ENCODE data around the gene PLAU. TPM values are rescaled to one million over a fixed set of nuclear protein-coding genes. Genes with fewer than 3 reads are reported as not detected.

Gene PLAU
- total and polyA plus RNA-seq, 2 of the 13 experiments (the other 11 are each of a cell fraction or from before 2014, with no cell fraction given), result 0.45 to 11.2 TPM

DNA sequence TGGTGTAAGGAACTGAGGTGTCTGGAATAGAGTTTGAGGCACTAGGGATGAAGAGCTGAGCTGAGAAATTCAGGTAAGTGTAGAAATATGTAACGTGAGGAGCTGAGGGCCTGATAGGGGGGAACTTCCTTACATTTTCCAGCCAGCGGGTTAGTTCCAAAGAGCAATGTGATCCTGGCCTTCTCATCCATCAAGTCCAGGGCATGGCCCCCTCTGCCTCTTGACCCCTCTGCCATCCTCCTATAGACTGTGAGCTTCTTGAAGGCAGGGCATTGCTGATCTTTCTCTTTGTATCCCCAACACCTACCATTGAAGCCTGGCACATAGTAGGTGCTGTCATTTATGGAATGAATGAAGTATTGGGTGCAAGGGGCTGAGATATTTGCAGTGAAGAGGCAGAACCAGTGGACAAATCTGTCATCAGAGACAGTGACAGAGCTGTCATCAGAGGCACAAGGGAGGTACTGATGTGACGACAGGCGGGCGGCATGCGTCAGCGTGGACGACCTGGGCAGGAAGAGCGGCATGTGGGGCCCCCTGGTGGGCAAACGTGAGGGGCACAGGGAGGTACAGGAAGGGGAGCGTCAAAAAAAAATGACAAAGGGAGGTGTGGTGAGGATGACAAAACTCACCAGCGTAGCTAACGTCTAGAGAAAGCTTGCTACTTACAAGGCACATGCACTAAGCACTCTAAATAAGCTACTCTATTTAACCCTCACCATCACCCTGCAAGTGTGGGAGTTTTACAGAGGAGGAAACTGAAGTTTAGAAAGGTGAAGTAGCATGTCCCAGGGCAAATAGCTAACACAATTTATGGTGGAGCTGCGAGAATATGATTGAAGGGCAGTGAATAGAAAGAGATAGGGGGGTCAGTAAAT, 31.4 kb upstream of the PLAU start (continued):
- TF ChIP-seq, protein P1, sequence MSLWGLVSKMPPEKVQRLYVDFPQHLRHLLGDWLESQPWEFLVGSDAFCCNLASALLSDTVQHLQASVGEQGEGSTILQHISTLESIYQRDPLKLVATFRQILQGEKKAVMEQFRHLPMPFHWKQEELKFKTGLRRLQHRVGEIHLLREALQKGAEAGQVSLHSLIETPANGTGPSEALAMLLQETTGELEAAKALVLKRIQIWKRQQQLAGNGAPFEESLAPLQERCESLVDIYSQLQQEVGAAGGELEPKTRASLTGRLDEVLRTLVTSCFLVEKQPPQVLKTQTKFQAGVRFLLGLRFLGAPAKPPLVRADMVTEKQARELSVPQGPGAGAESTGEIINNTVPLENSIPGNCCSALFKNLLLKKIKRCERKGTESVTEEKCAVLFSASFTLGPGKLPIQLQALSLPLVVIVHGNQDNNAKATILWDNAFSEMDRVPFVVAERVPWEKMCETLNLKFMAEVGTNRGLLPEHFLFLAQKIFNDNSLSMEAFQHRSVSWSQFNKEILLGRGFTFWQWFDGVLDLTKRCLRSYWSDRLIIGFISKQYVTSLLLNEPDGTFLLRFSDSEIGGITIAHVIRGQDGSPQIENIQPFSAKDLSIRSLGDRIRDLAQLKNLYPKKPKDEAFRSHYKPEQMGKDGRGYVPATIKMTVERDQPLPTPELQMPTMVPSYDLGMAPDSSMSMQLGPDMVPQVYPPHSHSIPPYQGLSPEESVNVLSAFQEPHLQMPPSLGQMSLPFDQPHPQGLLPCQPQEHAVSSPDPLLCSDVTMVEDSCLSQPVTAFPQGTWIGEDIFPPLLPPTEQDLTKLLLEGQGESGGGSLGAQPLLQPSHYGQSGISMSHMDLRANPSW (CRISPR knock-in tag; IDR thresholded peaks at IDR 0.05; ENCODE audit: borderline replicate concordance), result no peak
- 0 out of 2 replicates have a peak, but pooled peaks have one; percentile 44 for TF ChIP-seq MTA1 (CRISPR knock-in tag; IDR thresholded peaks at IDR 0.05; ENCODE audit: borderline replicate concordance)
- no peak for TF ChIP-seq ARNT (IDR thresholded peaks at IDR 0.05)
- no peak for TF ChIP-seq RAD51 (IDR thresholded peaks at IDR 0.05; ENCODE audit: borderline replicate concordance)
- TF ChIP-seq ZNF329 (CRISPR knock-in tag; IDR thresholded peaks at IDR 0.05; ENCODE audit: low read depth), result 0 out of 2 replicates have a peak, but pooled peaks have one; percentile 23
- peak; percentile 81 for TF ChIP-seq SAP130 (CRISPR knock-in tag; IDR thresholded peaks at IDR 0.05; ENCODE audit: low read depth)
- no peak for TF ChIP-seq ZBTB20 (CRISPR knock-in tag; IDR thresholded peaks at IDR 0.05; ENCODE audit: borderline replicate concordance, low read depth)
- TF ChIP-seq, protein P2, sequence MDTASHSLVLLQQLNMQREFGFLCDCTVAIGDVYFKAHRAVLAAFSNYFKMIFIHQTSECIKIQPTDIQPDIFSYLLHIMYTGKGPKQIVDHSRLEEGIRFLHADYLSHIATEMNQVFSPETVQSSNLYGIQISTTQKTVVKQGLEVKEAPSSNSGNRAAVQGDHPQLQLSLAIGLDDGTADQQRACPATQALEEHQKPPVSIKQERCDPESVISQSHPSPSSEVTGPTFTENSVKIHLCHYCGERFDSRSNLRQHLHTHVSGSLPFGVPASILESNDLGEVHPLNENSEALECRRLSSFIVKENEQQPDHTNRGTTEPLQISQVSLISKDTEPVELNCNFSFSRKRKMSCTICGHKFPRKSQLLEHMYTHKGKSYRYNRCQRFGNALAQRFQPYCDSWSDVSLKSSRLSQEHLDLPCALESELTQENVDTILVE (CRISPR knock-in tag; IDR thresholded peaks at IDR 0.05), result no peak
- TF ChIP-seq SIX4 (CRISPR knock-in tag; IDR thresholded peaks at IDR 0.05), result no peak
- TF ChIP-seq, protein P3, sequence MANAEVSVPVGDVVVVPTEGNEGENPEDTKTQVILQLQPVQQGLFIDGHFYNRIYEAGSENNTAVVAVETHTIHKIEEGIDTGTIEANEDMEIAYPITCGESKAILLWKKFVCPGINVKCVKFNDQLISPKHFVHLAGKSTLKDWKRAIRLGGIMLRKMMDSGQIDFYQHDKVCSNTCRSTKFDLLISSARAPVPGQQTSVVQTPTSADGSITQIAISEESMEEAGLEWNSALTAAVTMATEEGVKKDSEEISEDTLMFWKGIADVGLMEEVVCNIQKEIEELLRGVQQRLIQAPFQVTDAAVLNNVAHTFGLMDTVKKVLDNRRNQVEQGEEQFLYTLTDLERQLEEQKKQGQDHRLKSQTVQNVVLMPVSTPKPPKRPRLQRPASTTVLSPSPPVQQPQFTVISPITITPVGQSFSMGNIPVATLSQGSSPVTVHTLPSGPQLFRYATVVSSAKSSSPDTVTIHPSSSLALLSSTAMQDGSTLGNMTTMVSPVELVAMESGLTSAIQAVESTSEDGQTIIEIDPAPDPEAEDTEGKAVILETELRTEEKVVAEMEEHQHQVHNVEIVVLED (CRISPR knock-in tag; IDR thresholded peaks at IDR 0.05; ENCODE audit: borderline replicate concordance), result peak; percentile 26; the same call in 1 of the 2 replicates
- TF ChIP-seq ZNF556 (CRISPR knock-in tag; IDR thresholded peaks at IDR 0.05; ENCODE audit: borderline replicate concordance), result no peak
- TF ChIP-seq ZZZ3 (CRISPR knock-in tag; IDR thresholded peaks at IDR 0.05; ENCODE audit: borderline replicate concordance), result no peak
- TF ChIP-seq ZNF83 (CRISPR knock-in tag; IDR thresholded peaks at IDR 0.05; ENCODE audit: borderline replicate concordance), result no peak
- TF ChIP-seq, protein P4, sequence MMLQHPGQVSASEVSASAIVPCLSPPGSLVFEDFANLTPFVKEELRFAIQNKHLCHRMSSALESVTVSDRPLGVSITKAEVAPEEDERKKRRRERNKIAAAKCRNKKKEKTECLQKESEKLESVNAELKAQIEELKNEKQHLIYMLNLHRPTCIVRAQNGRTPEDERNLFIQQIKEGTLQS (CRISPR knock-in tag; IDR thresholded peaks at IDR 0.05), result no peak
- TF ChIP-seq ZNF296 (CRISPR knock-in tag; conservative IDR thresholded peaks at IDR 0.05), result no peak
- TF ChIP-seq, protein P5, sequence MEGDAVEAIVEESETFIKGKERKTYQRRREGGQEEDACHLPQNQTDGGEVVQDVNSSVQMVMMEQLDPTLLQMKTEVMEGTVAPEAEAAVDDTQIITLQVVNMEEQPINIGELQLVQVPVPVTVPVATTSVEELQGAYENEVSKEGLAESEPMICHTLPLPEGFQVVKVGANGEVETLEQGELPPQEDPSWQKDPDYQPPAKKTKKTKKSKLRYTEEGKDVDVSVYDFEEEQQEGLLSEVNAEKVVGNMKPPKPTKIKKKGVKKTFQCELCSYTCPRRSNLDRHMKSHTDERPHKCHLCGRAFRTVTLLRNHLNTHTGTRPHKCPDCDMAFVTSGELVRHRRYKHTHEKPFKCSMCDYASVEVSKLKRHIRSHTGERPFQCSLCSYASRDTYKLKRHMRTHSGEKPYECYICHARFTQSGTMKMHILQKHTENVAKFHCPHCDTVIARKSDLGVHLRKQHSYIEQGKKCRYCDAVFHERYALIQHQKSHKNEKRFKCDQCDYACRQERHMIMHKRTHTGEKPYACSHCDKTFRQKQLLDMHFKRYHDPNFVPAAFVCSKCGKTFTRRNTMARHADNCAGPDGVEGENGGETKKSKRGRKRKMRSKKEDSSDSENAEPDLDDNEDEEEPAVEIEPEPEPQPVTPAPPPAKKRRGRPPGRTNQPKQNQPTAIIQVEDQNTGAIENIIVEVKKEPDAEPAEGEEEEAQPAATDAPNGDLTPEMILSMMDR (CRISPR knock-in tag; IDR thresholded peaks at IDR 0.05), result peak; percentile 96
- TF ChIP-seq ARNT2 (CRISPR knock-in tag; IDR thresholded peaks at IDR 0.05; ENCODE audit: low read depth), result peak; percentile 46; the same call in 1 of the 2 replicates
- no peak for TF ChIP-seq KAT2B (IDR thresholded peaks at IDR 0.05; ENCODE audit: borderline replicate concordance, low read depth, low read length)
- no peak for TF ChIP-seq PHB2 (IDR thresholded peaks at IDR 0.05; ENCODE audit: partially characterized antibody)
- no peak for TF ChIP-seq PLRG1 (conservative IDR thresholded peaks at IDR 0.05)
